ENCODE measurements around the gene KCNJ11. TPM values are rescaled to one million over a fixed set of nuclear protein-coding genes. Genes with fewer than 3 reads are reported as not detected.

Gene KCNJ11
- total RNA-seq, 4 donors from 2014 or later: 1.7 to 6.0 (median 3.2) TPM; not detected in 1

DNA sequence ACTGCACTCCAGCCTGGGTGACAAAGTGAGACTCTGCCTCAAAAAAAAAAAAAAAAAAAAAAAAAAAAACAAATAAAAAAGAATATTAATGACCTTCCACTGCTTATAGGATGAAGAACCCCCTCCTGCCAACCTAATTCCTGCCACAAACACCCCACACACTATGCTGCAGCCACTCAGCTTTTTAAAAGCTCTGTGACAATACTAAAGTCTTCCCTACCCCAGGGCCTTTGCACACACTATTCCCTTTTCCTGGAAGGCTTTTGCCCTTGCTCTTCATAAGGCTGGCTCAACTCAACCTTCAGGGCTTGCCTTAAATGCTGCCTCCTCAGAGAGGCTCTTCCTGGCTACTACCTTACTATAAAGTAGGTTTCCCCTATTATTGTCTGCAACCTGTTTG, 10.8 kb upstream of the KCNJ11 start:
- H3K27ac ChIP-seq: no peak overlapping the region
- TF ChIP-seq CTCF (IDR thresholded peaks at IDR 0.05): no peak
- TF ChIP-seq POLR2A (IDR thresholded peaks at IDR 0.05): no peak

GRCh38 chr11:17397311-17398002, 9.0 kb upstream of the KCNJ11 start:
- Histone ChIP-seq H3K9me3 (no peaks in the 10 kb centered on the region), H3K27me3 (no peaks in the 10 kb centered on the region), H3K4me3 (no peak overlapping the region), H3K4me1 (no peaks in the 10 kb centered on the region), H3K36me3 (no peaks in the 10 kb centered on the region), H3K27ac (no peak overlapping the region)
- DNase-seq: no peak
- TF ChIP-seq POLR2A (IDR thresholded peaks at IDR 0.05) (no peak), CTCF (IDR thresholded peaks at IDR 0.05) (no peak)

More for the DNA sequence above, 10.8 kb upstream of the KCNJ11 start:
- no peaks in the 10 kb centered on the region for H3K9me3 ChIP-seq
- H3K4me1 ChIP-seq: no peaks in the 10 kb centered on the region
- H3K27me3 ChIP-seq: no peaks in the 10 kb centered on the region
- no peaks in the 10 kb centered on the region for H3K36me3 ChIP-seq
- DNase-seq: no peak
- H3K4me3 ChIP-seq: no peak overlapping the region

- Histone ChIP-seq H3K4me1 (no peaks in the 10 kb centered on the region), H3K9me3 (no peaks in the 10 kb centered on the region), H3K27me3 (no peaks in the 10 kb centered on the region), H3K4me3 (no peak overlapping the region), H3K36me3 (no peaks in the 10 kb centered on the region), H3K27ac (no peak overlapping the region)
- no peak for DNase-seq
- TF ChIP-seq CTCF (IDR thresholded peaks at IDR 0.05): no peak
- TF ChIP-seq POLR2A (IDR thresholded peaks at IDR 0.05): no peak
Measured at GRCh38 chr11:17396598-17397310, 8.3 kb upstream of the KCNJ11 start.

DNA sequence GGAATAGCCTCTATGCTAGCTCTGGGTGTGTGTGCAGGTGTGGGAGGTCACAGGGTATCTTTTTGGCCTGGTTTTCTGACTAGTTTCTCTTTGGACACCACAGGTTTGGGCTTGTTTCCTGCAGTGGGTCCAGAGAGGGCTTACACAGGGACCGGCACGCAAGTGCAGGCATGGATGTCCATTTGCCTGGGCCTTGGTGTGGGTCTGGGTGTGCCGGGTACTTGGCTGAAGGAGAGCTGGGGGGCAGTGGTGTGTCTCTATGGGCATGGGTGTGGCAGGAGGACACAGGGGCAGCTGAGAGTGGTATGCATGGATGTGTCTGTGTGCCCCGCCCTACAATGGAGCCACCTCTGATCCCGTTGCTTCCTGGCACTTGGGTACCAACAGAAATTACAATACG, 7.5 kb upstream of the KCNJ11 start:
- no peaks in the 10 kb centered on the region for H3K36me3 ChIP-seq
- no peaks in the 10 kb centered on the region for H3K27me3 ChIP-seq
- no peak overlapping the region for H3K4me3 ChIP-seq
- H3K4me1 ChIP-seq: no peaks in the 10 kb centered on the region
- TF ChIP-seq CTCF (IDR thresholded peaks at IDR 0.05) (no peak), POLR2A (IDR thresholded peaks at IDR 0.05) (no peak)
- no peaks in the 10 kb centered on the region for H3K9me3 ChIP-seq
- DNase-seq: no peak
- H3K27ac ChIP-seq: no peak overlapping the region

GRCh38 chr11:17395554-17395961, 7.1 kb upstream of the KCNJ11 start:
- Histone ChIP-seq H3K27me3 (no peaks in the 10 kb centered on the region), H3K4me3 (no peak overlapping the region), H3K27ac (no peak overlapping the region), H3K9me3 (no peaks in the 10 kb centered on the region), H3K4me1 (no peaks in the 10 kb centered on the region), H3K36me3 (no peaks in the 10 kb centered on the region)
- TF ChIP-seq CTCF (IDR thresholded peaks at IDR 0.05): no peak
- no peak for TF ChIP-seq POLR2A (IDR thresholded peaks at IDR 0.05)
- no peak for DNase-seq

Data from Peyer's patch (tissue), 4 donors.